HepG2 (cell line): ENCODE measurements around the gene KRT79. TPM values are rescaled to one million over a fixed set of nuclear protein-coding genes. Genes with fewer than 3 reads are reported as not detected.

Experiments
- ASH2L ChIP-seq: fragments of 300-600, 200-600 bp; sonication (generic); IDR thresholded peaks from 2 replicates; pipeline ENCODE4 v1.7.0; 2017; ENCODE audit warnings: low read depth, mild to moderate bottlenecking, moderate library complexity, mixed read lengths, low read length; ENCODE audit not compliant: insufficient read length
- BRCA1 ChIP-seq: sonication (generic); formaldehyde crosslinking; IDR thresholded peaks from 2 replicates; pipeline ENCODE4 v1.4.0; 2020; ENCODE audit warnings: missing genetic modification reagents
- CCAR2 ChIP-seq: fragments of 200-400 bp; formaldehyde crosslinking; optimal IDR thresholded peaks from 2 replicates; pipeline ENCODE3; 2018; ENCODE audit warnings: low read depth, mild to moderate bottlenecking, low read length, moderate library complexity
- ETV6 ChIP-seq: sonication (generic); formaldehyde crosslinking; conservative IDR thresholded peaks from 2 replicates; pipeline ENCODE4 v1.4.0; 2020; ENCODE audit warnings: missing genetic modification reagents
- FOSL2 ChIP-seq: sonication (generic); formaldehyde crosslinking; IDR thresholded peaks from 2 replicates; pipeline ENCODE4 v1.4.0; 2020; ENCODE audit warnings: missing genetic modification reagents
- GPN1 ChIP-seq: sonication (generic); formaldehyde crosslinking; IDR thresholded peaks from 2 replicates; pipeline ENCODE4 v1.5.1; 2020; ENCODE audit warnings: missing genetic modification reagents, borderline replicate concordance
- HIVEP1 ChIP-seq: sonication (generic); formaldehyde crosslinking; IDR thresholded peaks from 2 replicates; pipeline ENCODE4 v1.4.0; 2020; ENCODE audit warnings: mild to moderate bottlenecking, missing genetic modification reagents
- JDP2 ChIP-seq: sonication (generic); formaldehyde crosslinking; IDR thresholded peaks from 2 replicates; pipeline ENCODE4 v1.8.1; 2022; ENCODE audit warnings: missing genetic modification reagents, borderline replicate concordance
- MEIS2 ChIP-seq: sonication (generic); formaldehyde crosslinking; IDR thresholded peaks from 2 replicates; pipeline ENCODE4 v1.9.0; 2021; ENCODE audit warnings: mild to moderate bottlenecking, missing genetic modification reagents
- PAWR ChIP-seq: sonication (generic); formaldehyde crosslinking; IDR thresholded peaks from 2 replicates; pipeline ENCODE4 v1.4.0; 2020; ENCODE audit warnings: missing genetic modification reagents, mild to moderate bottlenecking, borderline replicate concordance
- PPARG ChIP-seq: conservative IDR thresholded peaks from 2 replicates; pipeline ENCODE4 v1.6.1; 2016; ENCODE audit warnings: missing biosample characterization, missing genetic modification reagents
- PRPF4 ChIP-seq: fragments of 200-400 bp; formaldehyde crosslinking; IDR thresholded peaks from 2 replicates; pipeline ENCODE4 v1.6.1; 2016; ENCODE audit warnings: low read length, low read depth; ENCODE audit not compliant: poor library complexity, severe bottlenecking
- RBM22 ChIP-seq: fragments of 200-400 bp; formaldehyde crosslinking; optimal IDR thresholded peaks from 2 replicates; pipeline ENCODE3; 2017; ENCODE audit warnings: mild to moderate bottlenecking, low read length, moderate library complexity
- WIZ ChIP-seq: sonication (generic); formaldehyde crosslinking; IDR thresholded peaks from 2 replicates; pipeline ENCODE4 v1.5.1; 2020; ENCODE audit warnings: mild to moderate bottlenecking, missing genetic modification reagents
- XBP1 ChIP-seq: sonication (generic); formaldehyde crosslinking; IDR thresholded peaks from 2 replicates; pipeline ENCODE4 v1.5.0; 2020; ENCODE audit warnings: missing genetic modification reagents
- ZFP36L2 ChIP-seq: sonication (generic); formaldehyde crosslinking; IDR thresholded peaks from 2 replicates; pipeline ENCODE4 v1.4.0; 2020; ENCODE audit warnings: missing genetic modification reagents
- ZMYM3 ChIP-seq: sonication (generic); formaldehyde crosslinking; IDR thresholded peaks from 2 replicates; pipeline ENCODE4 v1.5.1; 2020; ENCODE audit warnings: mild to moderate bottlenecking, missing genetic modification reagents
- ZNF12 ChIP-seq: sonication (generic); formaldehyde crosslinking; IDR thresholded peaks from 2 replicates; pipeline ENCODE4 v1.5.0; 2020; ENCODE audit warnings: missing genetic modification reagents
- ZNF143 ChIP-seq: sonication (generic); formaldehyde crosslinking; IDR thresholded peaks from 2 replicates; pipeline ENCODE4 v1.4.0; 2020; ENCODE audit warnings: missing genetic modification reagents
- ZNF232 ChIP-seq: sonication (generic); formaldehyde crosslinking; IDR thresholded peaks from 2 replicates; pipeline ENCODE4 v1.4.0; 2020; ENCODE audit warnings: missing genetic modification reagents, borderline replicate concordance
- ZNF333 ChIP-seq: sonication (generic); formaldehyde crosslinking; IDR thresholded peaks from 2 replicates; pipeline ENCODE4 v1.4.0; 2020; ENCODE audit warnings: mild to moderate bottlenecking, missing genetic modification reagents, borderline replicate concordance
- ZNF431 ChIP-seq: sonication (generic); formaldehyde crosslinking; IDR thresholded peaks from 2 replicates; pipeline ENCODE4 v1.9.0; 2022; ENCODE audit warnings: missing genetic modification reagents, low read depth, mild to moderate bottlenecking, borderline replicate concordance
- ZNF569 ChIP-seq: sonication (generic); formaldehyde crosslinking; IDR thresholded peaks from 2 replicates; pipeline ENCODE4 v1.5.0; 2020; ENCODE audit warnings: mild to moderate bottlenecking, missing genetic modification reagents, moderate library complexity, borderline replicate concordance
- ZNF629 ChIP-seq: sonication (generic); formaldehyde crosslinking; conservative IDR thresholded peaks from 2 replicates; pipeline ENCODE4 v1.5.0; 2020; ENCODE audit warnings: missing genetic modification reagents
- polyA plus RNA-seq, 8 experiments: library from polyadenylated mRNA; depleted of rRNA in 3 of 8; stranded (reverse) in 7 of 8; unstranded in 1 of 8; fragments of >200 nt; fragmentation: Illumina TruSeq in 4 of 8; extraction: Trizol in 4 of 8; gene quantifications; 2 replicates each; pipeline versions ENCODE4 v1.2.1 to v1.2.3, GENCODE V29; 2011 to 2016; ENCODE audit warnings: low read depth in 4 of 8, missing spikeins in 1 of 8, mixed read lengths in 1 of 8; ENCODE audit not compliant: insufficient read depth in 1 of 8
- total RNA-seq, 5 experiments: library from RNA; depleted of rRNA; stranded (reverse); fragments of >200 nt; fragmentation: Illumina TruSeq; extraction: Trizol; gene quantifications; 2 replicates each; pipeline ENCODE4 v1.2.3, GENCODE V29; 2016; ENCODE audit warnings: low read depth in 1 of 5
- TF ChIP-seq, protein P1 (sequence below): sonication (generic); formaldehyde crosslinking; IDR thresholded peaks from 2 replicates; pipeline ENCODE4 v1.5.0; 2020; ENCODE audit warnings: missing genetic modification reagents

Gene KRT79
- total and polyA plus RNA-seq, 2 of the 13 experiments (the other 11 are each of a cell fraction or from before 2014, with no cell fraction given): 0.09 TPM; not detected in 1

DNA sequence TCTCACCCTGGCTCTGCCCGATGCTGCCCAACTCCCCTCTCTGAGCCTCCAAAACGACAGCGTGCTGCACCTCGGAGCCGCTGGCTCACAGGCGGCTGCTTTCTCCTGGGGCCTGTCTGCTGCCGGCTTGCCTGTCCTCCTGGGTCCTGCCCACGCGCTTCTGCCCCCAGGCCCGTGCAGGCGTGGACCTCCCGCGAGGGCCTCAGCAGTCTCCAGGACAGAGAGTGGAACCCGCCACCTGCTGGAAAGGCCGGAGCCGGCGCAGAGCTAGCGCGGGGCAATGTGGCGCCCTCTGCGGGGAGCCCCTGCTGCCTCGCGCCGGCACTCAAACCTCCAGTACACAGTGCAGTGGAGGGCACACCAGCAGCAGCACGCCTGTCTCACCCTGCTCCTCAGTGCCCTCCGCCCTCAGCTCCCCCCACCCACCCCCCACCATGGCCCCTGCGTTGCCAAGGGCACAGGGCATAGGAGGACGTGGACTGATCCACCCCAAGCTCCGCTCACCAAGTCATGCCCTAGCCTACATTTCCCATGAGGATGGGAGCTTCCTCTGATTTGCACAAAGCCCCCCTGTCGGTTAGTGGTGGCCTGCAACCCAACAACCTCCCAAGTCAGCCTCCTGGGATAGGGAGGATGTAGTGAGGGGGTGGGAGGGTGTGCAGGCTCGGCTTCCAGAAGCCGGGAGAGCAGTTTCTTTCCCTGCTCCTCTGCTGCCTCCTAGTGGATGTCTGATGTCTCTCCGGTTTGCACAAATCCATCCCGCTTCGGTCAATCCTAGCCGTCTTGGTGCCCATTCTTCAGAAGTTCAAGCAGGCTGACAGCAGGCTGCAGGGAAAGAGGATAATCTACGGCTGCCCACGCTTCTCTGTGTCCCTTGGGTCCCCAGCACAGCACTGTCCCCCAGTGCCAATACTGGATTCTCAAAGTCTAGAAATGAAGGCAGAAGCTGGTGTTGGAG lies 45.6 kb upstream of the KRT79 start (continued):
- no peak for TF ChIP-seq ZNF333 (CRISPR knock-in tag)
- TF ChIP-seq ZFP36L2: no peak
- TF ChIP-seq ZMYM3 (CRISPR knock-in tag): peak; percentile 51
- TF ChIP-seq JDP2: no peak
- TF ChIP-seq ZNF431 (CRISPR knock-in tag): 0 out of 2 replicates have a peak, but pooled peaks have one; percentile 38
- TF ChIP-seq ETV6 (CRISPR knock-in tag): no peak
- TF ChIP-seq RBM22: no peak
- TF ChIP-seq CCAR2: no peak
- TF ChIP-seq ZNF569 (CRISPR knock-in tag): no peak
- no peak for TF ChIP-seq HIVEP1
- no peak for TF ChIP-seq WIZ
- TF ChIP-seq PAWR (CRISPR knock-in tag): no peak
- TF ChIP-seq, protein P1, sequence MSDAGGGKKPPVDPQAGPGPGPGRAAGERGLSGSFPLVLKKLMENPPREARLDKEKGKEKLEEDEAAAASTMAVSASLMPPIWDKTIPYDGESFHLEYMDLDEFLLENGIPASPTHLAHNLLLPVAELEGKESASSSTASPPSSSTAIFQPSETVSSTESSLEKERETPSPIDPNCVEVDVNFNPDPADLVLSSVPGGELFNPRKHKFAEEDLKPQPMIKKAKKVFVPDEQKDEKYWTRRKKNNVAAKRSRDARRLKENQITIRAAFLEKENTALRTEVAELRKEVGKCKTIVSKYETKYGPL (CRISPR knock-in tag): no peak
- TF ChIP-seq ZNF143: no peak; the same call in 1 of the 2 replicates
- TF ChIP-seq ZNF232 (CRISPR knock-in tag): 0 out of 2 replicates have a peak, but pooled peaks have one; percentile 27
- peak; percentile 89 for TF ChIP-seq ZNF629 (CRISPR knock-in tag)
- no peak for TF ChIP-seq ASH2L
- peak; percentile 14; the same call in 1 of the 2 replicates for TF ChIP-seq PPARG (CRISPR knock-in tag)
- no peak for TF ChIP-seq XBP1
- TF ChIP-seq FOSL2 (CRISPR knock-in tag): peak; percentile 28; the same call in 1 of the 2 replicates
- TF ChIP-seq ZNF12 (CRISPR knock-in tag): no peak
- no peak for TF ChIP-seq PRPF4
- no peak for TF ChIP-seq MEIS2 (CRISPR knock-in tag)
- TF ChIP-seq GPN1 (CRISPR knock-in tag): no peak
- 0 out of 2 replicates have a peak, but pooled peaks have one; percentile 25 for TF ChIP-seq BRCA1
